IMR-90 (cell line): ENCODE results near the gene TMEM212. TPM values are rescaled to one million over a fixed set of nuclear protein-coding genes. Genes with fewer than 3 reads are reported as not detected.

Experiments
- ATAC-seq: fragments of 200-7000 bp; cut with Tn5 transposase; 2 replicates; pipeline ENCODE4 v1.9.1; 2020; ENCODE audit warnings: low read depth, mild to moderate bottlenecking, moderate library complexity
- BruUV-seq: library from RNA; stranded (reverse); fragments of 400-500 nt; replicated peaks from 2 replicates; lab custom pipeline; 2021; lab: Mats Ljungman, UMichigan
- CTCF ChIA-PET: fragments of 300-600 bp; formaldehyde crosslinking; extraction: SDS; loops from one replicate; lab custom pipeline; 2021; ENCODE audit warnings: antibody characterized with exemption; lab: Yijun Ruan, JAX
- POLR2A ChIA-PET: fragments of 300-600 bp; sonication (Branson Sonifier 250); formaldehyde crosslinking; loops from one replicate; lab custom pipeline; 2022; ENCODE audit warnings: antibody characterized with exemption; ENCODE audit not compliant: unreplicated experiment; lab: Charles Lee
- DNase-seq: peaks from one replicate; pipeline ENCODE4 v3.0.0; 2013
- H2AFZ ChIP-seq: replicated peaks from 2 replicates; pipeline ENCODE3; 2013; ENCODE audit warnings: low read length, mild to moderate bottlenecking; ENCODE audit not compliant: poor library complexity
- H2AK5ac ChIP-seq: 2 replicates; pipeline ENCODE4 v1.6.1; 2013; ENCODE audit warnings: low read depth, low read length, inconsistent platforms
- H2AK9ac ChIP-seq: replicated peaks from 2 replicates; pipeline ENCODE3; 2013; ENCODE audit warnings: mild to moderate bottlenecking, low read depth, low read length, moderate library complexity; ENCODE audit not compliant: poor library complexity
- H2BK120ac ChIP-seq: 2 replicates; pipeline ENCODE4 v1.6.1; 2013; ENCODE audit warnings: low read depth, low read length, inconsistent platforms
- H2BK15ac ChIP-seq: 3 replicates; pipeline ENCODE4 v1.6.1; 2013; ENCODE audit warnings: low read depth, low read length, inconsistent platforms
- H2BK20ac ChIP-seq: 2 replicates; pipeline ENCODE4 v1.6.1; 2013; ENCODE audit warnings: low read depth, mild to moderate bottlenecking, inconsistent platforms, low read length, moderate library complexity
- H2BK5ac ChIP-seq: 2 replicates; pipeline ENCODE4 v1.6.1; 2013; ENCODE audit warnings: mild to moderate bottlenecking, low read depth, low read length, inconsistent platforms; ENCODE audit not compliant: poor library complexity, severe bottlenecking
- H3K14ac ChIP-seq: replicated peaks from 2 replicates; pipeline ENCODE4 v1.6.1; 2013; ENCODE audit warnings: low read depth, low read length, inconsistent platforms
- H3K18ac ChIP-seq: 2 replicates; pipeline ENCODE4 v1.6.1; 2013; ENCODE audit warnings: low read depth, low read length, control low read depth
- H3K23ac ChIP-seq: 2 replicates; pipeline ENCODE4 v1.6.1; 2013; ENCODE audit warnings: low read depth, low read length, inconsistent platforms
- H3K27ac ChIP-seq: 2 replicates; pipeline ENCODE4 v1.5.1; 2013; ENCODE audit warnings: mild to moderate bottlenecking, control low read depth, low read length; ENCODE audit not compliant: insufficient read depth
- H3K27me3 ChIP-seq: 2 replicates; pipeline ENCODE4 v1.6.1; 2013; ENCODE audit warnings: low read length; ENCODE audit not compliant: control insufficient read depth, insufficient read depth
- H3K36me3 ChIP-seq: 2 replicates; pipeline ENCODE4 v1.6.1; 2013; ENCODE audit warnings: low read length, mixed read lengths; ENCODE audit not compliant: control insufficient read depth, insufficient read depth
- H3K4ac ChIP-seq: 2 replicates; pipeline ENCODE4 v1.6.1; 2013; ENCODE audit warnings: low read depth, low read length, inconsistent platforms
- H3K4me1 ChIP-seq: 2 replicates; pipeline ENCODE4 v1.6.1; 2013; ENCODE audit warnings: low read length, mixed read lengths; ENCODE audit not compliant: control insufficient read depth, insufficient read depth
- H3K4me2 ChIP-seq: 2 replicates; pipeline ENCODE4 v1.6.1; 2013; ENCODE audit warnings: low read depth, mild to moderate bottlenecking, control low read depth, low read length, moderate library complexity
- H3K4me3 ChIP-seq: 2 replicates; pipeline ENCODE4 v1.5.1; 2013; ENCODE audit warnings: low read depth, mild to moderate bottlenecking, control low read depth, low read length, moderate library complexity; ENCODE audit not compliant: insufficient read depth
- H3K56ac ChIP-seq: 2 replicates; pipeline ENCODE4 v1.6.1; 2013; ENCODE audit warnings: low read length, inconsistent platforms; ENCODE audit not compliant: insufficient read depth; ENCODE audit errors: extremely low read depth
- H3K79me1 ChIP-seq, 2 experiments: 2 replicates each; pipeline ENCODE4 v1.6.1; 2013; ENCODE audit warnings: low read length in 2 of 2, inconsistent platforms in 1 of 2, low read depth in 1 of 2
- H3K9ac ChIP-seq: 2 replicates; pipeline ENCODE4 v1.6.1; 2013; ENCODE audit warnings: low read depth, low read length, control low read depth
- H3K9me1 ChIP-seq: 2 replicates; pipeline ENCODE4 v1.6.1; 2013; ENCODE audit warnings: low read length, inconsistent platforms; ENCODE audit not compliant: insufficient read depth
- H3K9me3 ChIP-seq: 2 replicates; pipeline ENCODE4 v1.6.1; 2013; ENCODE audit warnings: low read length; ENCODE audit not compliant: control insufficient read depth, insufficient read depth
- H4K20me1 ChIP-seq: 2 replicates; pipeline ENCODE4 v1.6.1; 2013; ENCODE audit warnings: low read length, inconsistent platforms; ENCODE audit not compliant: insufficient read depth
- H4K5ac ChIP-seq: 2 replicates; pipeline ENCODE4 v1.6.1; 2013; ENCODE audit warnings: mild to moderate bottlenecking, low read depth, low read length, control low read depth
- H4K8ac ChIP-seq, 2 experiments: 2 replicates each; pipeline ENCODE4 v1.6.1; 2013; ENCODE audit warnings: low read depth in 2 of 2, low read length in 2 of 2, control low read depth in 1 of 2, inconsistent platforms in 1 of 2
- H4K91ac ChIP-seq: 2 replicates; pipeline ENCODE4 v1.6.1; 2013; ENCODE audit warnings: low read depth, low read length, inconsistent platforms; ENCODE audit not compliant: insufficient read depth
- BHLHE40 ChIP-seq: fragments of 150-350 bp; IDR thresholded peaks from 2 replicates; pipeline ENCODE4 v1.6.1; 2016; ENCODE audit warnings: mild to moderate bottlenecking, low read depth, low read length
- CEBPB ChIP-seq: IDR thresholded peaks from 2 replicates; pipeline ENCODE4 v1.6.1; 2012; ENCODE audit warnings: low read depth, low read length, improper control_type of control experiment
- CHD1 ChIP-seq: IDR thresholded peaks from 2 replicates; pipeline ENCODE4 v1.6.1; 2012; ENCODE audit warnings: low read depth, low read length, improper control_type of control experiment
- CTCF ChIP-seq: conservative IDR thresholded peaks from 2 replicates; pipeline ENCODE4 v1.5.1; 2012; ENCODE audit warnings: mild to moderate bottlenecking, low read depth, low read length, improper control_type of control experiment
- ELK1 ChIP-seq: fragments of 150-350 bp; IDR thresholded peaks from 2 replicates; pipeline ENCODE4 v1.6.1; 2016; ENCODE audit warnings: low read depth, mild to moderate bottlenecking, low read length, moderate library complexity, borderline replicate concordance
- FOS ChIP-seq: fragments of 150-350 bp; IDR thresholded peaks from 2 replicates; pipeline ENCODE4 v1.6.1; 2016; ENCODE audit warnings: low read depth, low read length
- MAFK ChIP-seq: IDR thresholded peaks from 2 replicates; pipeline ENCODE4 v1.6.1; 2012; ENCODE audit warnings: low read depth, low read length, improper control_type of control experiment
- MAZ ChIP-seq: IDR thresholded peaks from 2 replicates; pipeline ENCODE4 v1.6.1; 2012; ENCODE audit warnings: low read depth, mild to moderate bottlenecking, low read length, improper control_type of control experiment, moderate library complexity, borderline replicate concordance
- MXI1 ChIP-seq: IDR thresholded peaks from 2 replicates; pipeline ENCODE4 v1.6.1; 2012; ENCODE audit warnings: low read depth, mild to moderate bottlenecking, low read length, moderate library complexity, borderline replicate concordance
- NFE2L2 ChIP-seq: fragments of 150-350 bp; IDR thresholded peaks from 2 replicates; pipeline ENCODE4 v1.6.1; 2016; ENCODE audit warnings: low read depth, mild to moderate bottlenecking, low read length
- RAD21 ChIP-seq: IDR thresholded peaks from 2 replicates; pipeline ENCODE4 v1.6.1; 2012; ENCODE audit warnings: low read length, improper control_type of control experiment
- RCOR1 ChIP-seq: IDR thresholded peaks from 2 replicates; pipeline ENCODE4 v1.6.1; 2012; ENCODE audit warnings: mild to moderate bottlenecking, low read length, improper control_type of control experiment; ENCODE audit not compliant: insufficient replicate concordance
- RFX5 ChIP-seq: IDR thresholded peaks from 2 replicates; pipeline ENCODE4 v1.8.0; 2012; ENCODE audit warnings: low read depth, mild to moderate bottlenecking, low read length, moderate library complexity
- SMC3 ChIP-seq: fragments of 150-350 bp; IDR thresholded peaks from 2 replicates; pipeline ENCODE4 v1.6.1; 2016; ENCODE audit warnings: low read depth, mild to moderate bottlenecking, antibody characterized with exemption, low read length, moderate library complexity
- WGBS, 2 experiments: methylation state at CpG; one replicate each; pipeline versions ENCODE4 v1.1.5 to v1.1.7; 2013; ENCODE audit warnings: missing lambda C conversion rate in 2 of 2; ENCODE audit not compliant: insufficient read length in 1 of 2; ENCODE audit errors: extremely low coverage in 2 of 2; 5-methylcytosine and 5-hydroxymethylcytosine counted together
- dilution Hi-C: fragments of 300-500 bp; cut with HindIII; formaldehyde crosslinking; loops from one replicate; pipeline ENCODE4 v1.14.3; 2018; ENCODE audit warnings: low sequenced_read_pairs; ENCODE audit not compliant: unreplicated experiment
- in situ Hi-C: fragments of 300-500 bp; cut with MboI; formaldehyde crosslinking; loops from 3 replicates; pipeline ENCODE4 v1.14.3; 2019; ENCODE audit warnings: low sequenced_read_pairs, inconsistent platforms, mixed read lengths
- intact Hi-C: fragments of 100-400 bp; cut with micrococcal nuclease; formaldehyde crosslinking; loops from 2 replicates; pipeline ENCODE4 v1.10.0; 2022
- polyA plus RNA-seq, 3 experiments: library from polyadenylated mRNA; depleted of rRNA; stranded (reverse); fragments of >200 nt; gene quantifications; 2 replicates each; pipeline ENCODE4 v1.2.3, GENCODE V29; 2012; ENCODE audit warnings: low replicate concordance in 1 of 3
- total RNA-seq: library from RNA; depleted of rRNA; stranded (reverse); fragments of >200 nt; gene quantifications from 2 replicates; pipeline ENCODE4 v1.2.3, GENCODE V29; 2012

Gene TMEM212
- total and polyA plus RNA-seq, 2 of the 4 experiments (the other 2 are of a cell fraction) = not detected

- Histone ChIP-seq H3K4me3 (no peak overlapping the region), H2AK9ac (no peak overlapping the region), H3K9me1 (peaks cover 4% of the 10 kb centered on the region; the same call in 1 of the 2 replicates), H3K4me1 (peaks cover 14% of the 10 kb centered on the region), H2AK5ac (0 out of 2 replicates have a peak overlapping the region, but pooled peaks have one; percentile 6), H4K20me1 (no peaks in the 10 kb centered on the region), H3K9me3 (no peaks in the 10 kb centered on the region), H2BK5ac (peak overlapping the region; percentile 31), H3K56ac (no peak overlapping the region), H4K5ac (no peak overlapping the region; the same call in 1 of the 2 replicates), H2BK20ac (peak overlapping the region; percentile 28; the same call in 1 of the 2 replicates), H3K36me3 (no peaks in the 10 kb centered on the region), H3K23ac (peak overlapping the region; percentile 8; the same call in 1 of the 2 replicates), H3K4ac (peak overlapping the region; percentile 19), H2AFZ (no peak overlapping the region), H4K8ac (peak overlapping the region in 1 of 2 experiments; percentile 28; a peak in 3 of 4 replicates), H3K14ac (no peak overlapping the region), H3K4me2 (peak overlapping the region; percentile 62), H3K9ac (no peak overlapping the region), H2BK120ac (peak overlapping the region; percentile 44; the same call in 1 of the 2 replicates), H4K91ac (no peak overlapping the region; the same call in 1 of the 2 replicates), H3K79me1 (no peaks in the 10 kb centered on the region), H3K27me3 (no peaks in the 10 kb centered on the region), H3K18ac (peak overlapping the region; percentile 25), H3K27ac (peak overlapping the region; percentile 57), H2BK15ac (no peak overlapping the region)
- dilution Hi-C loops = no loop called here
- in situ Hi-C loops = no loop called here
- POLR2A ChIA-PET = no interaction called here
- ATAC-seq (peak; percentile 77), DNase-seq (peak; percentile 96)
- intact Hi-C loops = no loop called here
- CTCF ChIA-PET = no interaction called here
- 39% methylated on average over 3 of the region's 5 CpGs; no CpG with 5 or more reads in 1 of the 2 experiments for WGBS, 2 experiments
- no TSS peak for BruUV-seq
- TF ChIP-seq RFX5 (no peak), ELK1 (no peak), SMC3 (peak; percentile 21; the same call in 1 of the 2 replicates), RCOR1 (no peak), CHD1 (no peak), FOS (peak; percentile 43), CEBPB (peak; percentile 98), CTCF (no peak), NFE2L2 (no peak; the same call in 1 of the 2 replicates), RAD21 (no peak), MAFK (no peak), MAZ (peak; percentile 11; the same call in 1 of the 2 replicates), MXI1 (peak; percentile 68), BHLHE40 (peak; percentile 54; the same call in 1 of the 2 replicates)
These were observed 17.8 kb upstream of the TMEM212 start for GRCh38 chr3:171825222-171825828.
